Astrocyte of the cerebellum (primary cell): ENCODE data around the gene ROBO2.
A peak's percentile ranks its signal among the peaks of the same experiment; 100 is the strongest.

Experiments
- DNase-seq: peaks from one replicate; pipeline ENCODE4 v3.0.0-alpha.2; 2011; ENCODE audit warnings: low read depth
- H3K4me3 ChIP-seq: 2 replicates; pipeline ENCODE4 v1.5.1; 2011; ENCODE audit warnings: mild to moderate bottlenecking, low read depth, low read length, moderate library complexity
- in situ Hi-C: cut with HindIII; loops from 2 replicates; pipeline ENCODE4 v1.10.0; 2017; ENCODE audit warnings: low sequenced_read_pairs
- TF ChIP-seq, protein P1 (sequence below): IDR thresholded peaks from 2 replicates; pipeline ENCODE4 v1.5.1; 2012; ENCODE audit warnings: low read length, low read depth, moderate library complexity, mild to moderate bottlenecking; ENCODE audit errors: missing control alignments

Gene ROBO2

DNA sequence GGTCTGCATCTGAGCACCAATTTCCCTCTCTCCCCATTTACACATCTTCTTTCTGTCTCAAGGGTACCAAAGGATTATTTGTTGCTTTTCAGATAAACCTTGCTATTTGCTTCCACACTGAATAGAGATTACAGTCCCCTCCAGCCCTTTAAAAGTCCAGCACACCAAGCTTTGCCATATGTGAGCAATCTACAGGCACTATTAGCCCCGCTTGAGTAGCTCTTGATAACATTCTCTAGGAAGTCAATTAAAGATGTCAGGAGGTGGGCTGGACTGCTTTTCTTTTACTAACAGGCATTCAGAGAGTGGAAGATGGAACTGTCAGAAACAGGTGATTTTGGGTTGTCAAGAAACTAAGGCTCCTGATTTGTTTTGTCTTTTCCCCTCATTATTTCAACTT lies 417.0 kb downstream of the ROBO2 start:
- DNase-seq, result no peak
- in situ Hi-C loops, result no loop called here
- no peak overlapping the region for H3K4me3 ChIP-seq
- TF ChIP-seq, protein P1, sequence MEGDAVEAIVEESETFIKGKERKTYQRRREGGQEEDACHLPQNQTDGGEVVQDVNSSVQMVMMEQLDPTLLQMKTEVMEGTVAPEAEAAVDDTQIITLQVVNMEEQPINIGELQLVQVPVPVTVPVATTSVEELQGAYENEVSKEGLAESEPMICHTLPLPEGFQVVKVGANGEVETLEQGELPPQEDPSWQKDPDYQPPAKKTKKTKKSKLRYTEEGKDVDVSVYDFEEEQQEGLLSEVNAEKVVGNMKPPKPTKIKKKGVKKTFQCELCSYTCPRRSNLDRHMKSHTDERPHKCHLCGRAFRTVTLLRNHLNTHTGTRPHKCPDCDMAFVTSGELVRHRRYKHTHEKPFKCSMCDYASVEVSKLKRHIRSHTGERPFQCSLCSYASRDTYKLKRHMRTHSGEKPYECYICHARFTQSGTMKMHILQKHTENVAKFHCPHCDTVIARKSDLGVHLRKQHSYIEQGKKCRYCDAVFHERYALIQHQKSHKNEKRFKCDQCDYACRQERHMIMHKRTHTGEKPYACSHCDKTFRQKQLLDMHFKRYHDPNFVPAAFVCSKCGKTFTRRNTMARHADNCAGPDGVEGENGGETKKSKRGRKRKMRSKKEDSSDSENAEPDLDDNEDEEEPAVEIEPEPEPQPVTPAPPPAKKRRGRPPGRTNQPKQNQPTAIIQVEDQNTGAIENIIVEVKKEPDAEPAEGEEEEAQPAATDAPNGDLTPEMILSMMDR, result no peak

DNA sequence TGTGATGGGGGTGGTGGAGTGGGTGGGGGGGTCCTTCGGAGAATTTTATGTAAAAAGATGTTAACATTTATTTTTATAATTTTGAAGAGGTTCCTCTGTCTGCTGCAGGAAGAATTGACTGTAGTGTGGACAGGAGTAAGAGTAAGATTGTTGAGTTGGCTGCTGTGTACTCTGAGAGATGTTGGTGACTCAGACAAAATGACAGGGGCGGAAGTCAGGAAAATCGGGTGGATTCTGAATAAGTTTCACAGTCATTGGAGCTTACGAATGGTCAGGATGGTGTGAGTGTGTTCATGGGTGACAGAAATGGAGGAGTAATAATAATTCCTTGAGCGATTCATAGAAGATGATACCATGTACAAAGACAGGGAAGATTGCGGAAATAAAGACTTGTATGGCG lies 420.0 kb downstream of the ROBO2 start:
- DNase-seq, result no peak
- TF ChIP-seq, protein P1, result no peak
- in situ Hi-C loops, result no loop called here
- no peak overlapping the region for H3K4me3 ChIP-seq

DNA sequence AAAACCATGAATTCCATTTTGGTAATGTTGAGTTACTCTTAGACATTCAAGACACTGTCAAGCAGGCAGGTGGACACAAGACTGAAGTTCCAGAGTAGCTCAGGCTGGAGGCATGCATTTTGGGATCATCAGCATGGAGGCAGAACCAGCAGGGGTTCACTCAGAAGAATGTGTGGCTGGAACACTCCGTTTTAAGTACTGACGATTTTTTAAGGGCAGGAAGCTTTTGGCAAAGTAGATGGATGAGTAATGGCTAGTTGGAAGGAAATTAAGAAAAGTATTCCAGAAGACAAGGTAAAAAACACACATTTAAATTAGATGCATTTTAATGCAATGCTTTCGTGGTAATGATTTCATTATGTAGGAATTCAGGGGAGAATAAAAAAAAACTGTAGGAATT lies 420.4 kb downstream of the ROBO2 start:
- TF ChIP-seq, protein P1, result no peak
- DNase-seq, result peak; percentile 90
- H3K4me3 ChIP-seq, result no peak overlapping the region
- in situ Hi-C loops, result no loop called here

DNA sequence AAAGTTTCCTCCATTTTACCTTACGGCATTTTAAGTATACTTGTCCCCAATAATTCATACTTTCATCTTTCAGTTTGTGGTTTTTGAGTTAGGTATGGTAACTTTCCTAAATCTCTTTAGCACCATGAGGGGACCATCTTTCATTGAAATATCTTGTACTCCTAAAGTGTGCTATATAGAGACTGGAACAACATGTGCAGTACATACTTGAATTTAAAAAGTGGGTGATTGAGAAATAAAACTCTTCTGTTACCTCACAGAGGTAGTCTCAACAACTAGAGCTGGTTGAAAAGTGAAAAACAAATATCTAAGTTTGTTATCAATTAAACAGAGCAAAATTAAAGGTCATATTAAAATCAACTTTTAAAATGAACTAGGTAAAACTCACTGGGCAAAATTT lies 423.1 kb downstream of the ROBO2 start:
- no peak overlapping the region for H3K4me3 ChIP-seq
- TF ChIP-seq, protein P1, result no peak
- no peak for DNase-seq
- in situ Hi-C loops, result no loop called here

DNA sequence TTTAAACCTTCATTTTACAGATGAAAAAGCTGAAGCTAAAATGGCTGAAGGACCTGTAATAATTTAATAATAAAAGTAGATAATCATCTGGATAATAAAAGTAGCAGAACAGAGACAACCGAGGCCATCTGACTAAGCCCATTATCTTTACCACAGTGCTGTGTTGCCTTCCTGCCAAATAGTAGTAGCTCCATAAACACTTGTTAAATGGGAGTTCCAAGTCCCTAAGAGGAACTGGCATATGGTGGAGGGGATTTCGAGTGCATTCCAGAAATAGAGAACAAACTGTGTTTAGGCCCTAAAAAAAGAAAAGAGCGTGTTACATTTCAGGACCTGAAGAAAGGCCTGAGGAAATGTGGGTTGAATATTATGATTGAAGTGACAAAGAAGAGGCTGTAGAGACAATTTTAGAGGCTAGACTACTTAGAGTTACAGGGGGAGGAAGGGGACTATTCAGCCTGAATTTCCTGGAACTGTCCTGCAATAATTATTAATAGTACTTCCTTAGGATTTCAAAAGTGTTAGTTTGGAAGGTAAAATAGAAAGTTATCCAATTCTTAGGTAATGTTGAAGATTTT lies 424.3 kb downstream of the ROBO2 start:
- in situ Hi-C loops, result no loop called here
- DNase-seq, result no peak
- TF ChIP-seq, protein P1, result no peak
- no peak overlapping the region for H3K4me3 ChIP-seq

DNA sequence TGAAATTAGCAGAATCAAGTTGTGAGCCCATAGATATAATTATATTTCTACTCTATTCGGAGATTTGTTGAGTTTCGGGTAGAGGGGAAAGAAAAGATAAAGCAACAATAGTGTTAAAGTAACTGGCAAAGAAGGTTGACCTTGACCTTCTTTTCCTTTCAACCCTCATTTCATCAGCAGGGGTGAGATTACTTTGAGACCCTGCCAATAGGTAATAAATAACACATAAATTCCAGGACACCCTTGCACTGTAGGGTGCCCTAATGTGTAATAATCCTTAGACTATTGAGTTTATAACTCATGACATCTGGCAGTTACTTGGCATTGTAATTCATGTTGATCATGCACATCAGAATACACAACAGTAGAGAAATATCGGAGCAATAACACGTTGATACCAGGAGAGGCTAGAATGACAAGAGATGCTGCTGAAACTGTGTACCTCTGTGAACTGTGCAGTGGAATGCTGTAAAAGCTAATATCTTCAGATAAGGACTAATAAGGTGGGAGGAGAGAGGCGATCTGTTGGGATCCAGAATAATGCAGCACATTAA lies 426.7 kb downstream of the ROBO2 start:
- H3K4me3 ChIP-seq, result no peak overlapping the region
- TF ChIP-seq, protein P1, result no peak
- in situ Hi-C loops, result no loop called here
- no peak for DNase-seq
